DOHH2 (cell line): ENCODE measurements around the gene UBQLN4.

Experiments
- CTCF ChIP-seq: fragments of 200-600 bp; sonication (generic); IDR thresholded peaks from one replicate; pipeline ENCODE4 v1.5.1; 2014; ENCODE audit warnings: antibody characterized with exemption, mild to moderate bottlenecking, low read depth, low read length; ENCODE audit not compliant: poor library complexity, severe bottlenecking
- EZH2phosphoT487 ChIP-seq: fragments of 200-600 bp; sonication (generic); IDR thresholded peaks from 2 replicates; pipeline ENCODE4 v1.6.1; 2017; ENCODE audit warnings: borderline replicate concordance, mild to moderate bottlenecking, antibody characterized with exemption, low read length, moderate library complexity, mixed read lengths

GRCh38 chr1:156086256-156086662 lies 32.7 kb upstream of the UBQLN4 start:
- TF ChIP-seq CTCF (no peak), EZH2phosphoT487 (no peak)
